Measurements from ENCODE around the gene NFKBIB. TPM values are rescaled to one million over a fixed set of nuclear protein-coding genes. Genes with fewer than 3 reads are reported as not detected.

Gene NFKBIB
- total RNA-seq, 2 experiments from 2014 or later, result 29.3 to 30.1 TPM

DNA sequence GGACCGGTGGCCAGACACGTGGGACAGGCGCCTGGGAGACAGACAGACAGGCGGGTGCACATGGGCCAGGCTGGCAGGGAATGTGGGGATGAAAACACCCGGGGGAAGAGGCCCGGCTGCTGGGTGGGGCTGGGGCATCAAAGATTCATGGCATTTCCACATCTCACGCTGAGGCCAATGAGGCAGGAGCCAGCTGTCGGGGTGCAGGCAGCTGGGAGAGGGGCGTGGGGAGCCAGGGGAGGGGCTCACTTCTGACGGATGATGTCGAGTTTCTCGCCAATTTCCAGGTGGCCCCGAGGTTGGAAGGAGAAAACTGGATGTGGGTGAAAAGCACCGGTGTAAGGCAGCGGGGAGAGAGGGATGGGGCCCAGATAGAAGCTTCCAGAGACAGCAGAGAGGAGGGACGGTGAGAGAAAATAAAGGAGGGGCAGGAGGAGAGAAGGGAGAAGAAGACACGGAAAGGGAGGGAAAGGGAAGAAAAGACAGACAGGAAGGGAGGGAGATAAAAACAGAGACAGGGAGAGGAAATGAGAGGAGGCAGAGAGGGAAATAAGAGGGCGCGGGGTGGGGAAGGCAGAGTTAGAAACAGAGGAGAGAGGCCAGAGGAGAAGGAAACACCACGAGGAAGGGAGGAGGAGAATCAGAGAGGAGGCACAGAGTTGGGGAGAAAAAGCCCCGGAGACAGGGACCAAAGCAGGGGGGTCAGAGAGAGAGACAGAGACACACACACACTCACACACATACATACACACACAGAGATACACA, 20.2 kb downstream of the NFKBIB start:
- no peak overlapping the region for H3K4me3 Mint-ChIP-seq
- H3K27ac ChIP-seq (ENCODE audit: low read depth in 1 of 2, low read length in 2 of 2), result no peak overlapping the region
- TF ChIP-seq, protein P1, sequence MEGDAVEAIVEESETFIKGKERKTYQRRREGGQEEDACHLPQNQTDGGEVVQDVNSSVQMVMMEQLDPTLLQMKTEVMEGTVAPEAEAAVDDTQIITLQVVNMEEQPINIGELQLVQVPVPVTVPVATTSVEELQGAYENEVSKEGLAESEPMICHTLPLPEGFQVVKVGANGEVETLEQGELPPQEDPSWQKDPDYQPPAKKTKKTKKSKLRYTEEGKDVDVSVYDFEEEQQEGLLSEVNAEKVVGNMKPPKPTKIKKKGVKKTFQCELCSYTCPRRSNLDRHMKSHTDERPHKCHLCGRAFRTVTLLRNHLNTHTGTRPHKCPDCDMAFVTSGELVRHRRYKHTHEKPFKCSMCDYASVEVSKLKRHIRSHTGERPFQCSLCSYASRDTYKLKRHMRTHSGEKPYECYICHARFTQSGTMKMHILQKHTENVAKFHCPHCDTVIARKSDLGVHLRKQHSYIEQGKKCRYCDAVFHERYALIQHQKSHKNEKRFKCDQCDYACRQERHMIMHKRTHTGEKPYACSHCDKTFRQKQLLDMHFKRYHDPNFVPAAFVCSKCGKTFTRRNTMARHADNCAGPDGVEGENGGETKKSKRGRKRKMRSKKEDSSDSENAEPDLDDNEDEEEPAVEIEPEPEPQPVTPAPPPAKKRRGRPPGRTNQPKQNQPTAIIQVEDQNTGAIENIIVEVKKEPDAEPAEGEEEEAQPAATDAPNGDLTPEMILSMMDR (IDR thresholded peaks at IDR 0.05), result no peak
- no peaks in the 10 kb centered on the region for H3K9me3 Mint-ChIP-seq
- H3K27me3 Mint-ChIP-seq, result no peaks in the 10 kb centered on the region
- peaks cover 3% of the 10 kb centered on the region for H3K4me1 ChIP-seq (ENCODE audit: insufficient read depth, low read length)
- peaks cover 23% of the 10 kb centered on the region for H3K36me3 ChIP-seq (ENCODE audit: insufficient read depth, low read length)
- ChIA-PET CTCF (no interaction called here), POLR2A (interaction anchor here (1.1 kb wide), 1 partner anchor 20 kb away, joined by 4 read pairs; no protein-coding TSS in a partner anchor)
- DNase-seq, result no peak
- no peak overlapping the region for H3K27ac Mint-ChIP-seq
- H3K36me3 Mint-ChIP-seq (ENCODE audit: low read depth), result peaks cover 23% of the 10 kb centered on the region
- intact Hi-C loops (cut with DNase I, micrococcal nuclease), result no loop called here
- no peak overlapping the region for H3K4me3 ChIP-seq (ENCODE audit: low read length)
- H3K27me3 ChIP-seq (ENCODE audit: control insufficient read depth in 1 of 2, insufficient read depth in 2 of 2, low read length in 2 of 2), result no peaks in the 10 kb centered on the region
- H3K9me3 ChIP-seq (ENCODE audit: control insufficient read depth in 1 of 2, insufficient read depth in 1 of 2, low read length in 2 of 2), result no peaks in the 10 kb centered on the region
- no peak for ATAC-seq (ENCODE audit: poor library complexity)
- H3K4me1 Mint-ChIP-seq (ENCODE audit: low read depth), result no peaks in the 10 kb centered on the region

DNA sequence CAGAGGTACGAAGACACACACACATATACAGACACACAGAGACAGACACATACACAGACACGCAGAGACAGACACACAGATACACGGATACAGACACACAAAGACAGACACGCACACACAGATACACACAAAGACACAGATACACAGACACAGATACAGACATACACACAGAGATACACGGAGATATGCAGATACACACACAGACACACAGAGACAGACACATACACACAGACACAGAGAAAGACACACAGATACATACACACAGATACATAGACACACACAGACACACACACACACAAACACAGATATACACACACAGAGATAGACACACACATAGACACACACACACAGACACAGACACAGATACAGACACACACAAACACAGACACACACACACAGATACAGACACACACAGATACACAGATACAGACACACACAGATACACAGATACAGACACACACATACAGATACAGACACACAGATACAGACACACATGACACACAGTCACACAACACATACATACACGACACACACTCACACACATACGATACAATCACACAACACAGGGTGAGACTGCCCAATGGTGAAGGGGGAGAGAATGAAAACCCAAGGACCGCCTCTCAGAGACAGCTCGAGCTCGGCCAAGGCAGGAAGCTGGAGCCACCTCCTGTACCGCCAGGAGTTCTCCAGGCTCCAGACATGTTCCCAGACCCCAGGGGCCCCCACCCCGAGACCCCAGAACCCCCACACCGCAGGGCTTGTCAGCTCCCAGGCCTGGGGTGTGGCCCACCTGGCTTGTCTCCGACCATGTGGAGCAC, 21.0 kb downstream of the NFKBIB start:
- H3K4me3 ChIP-seq (ENCODE audit: low read length), result no peak overlapping the region
- peaks cover 3% of the 10 kb centered on the region for H3K4me1 ChIP-seq (ENCODE audit: insufficient read depth, low read length)
- no peak overlapping the region for H3K27ac ChIP-seq (ENCODE audit: low read depth in 1 of 2, low read length in 2 of 2)
- H3K27ac Mint-ChIP-seq, result no peak overlapping the region
- no peaks in the 10 kb centered on the region for H3K9me3 ChIP-seq (ENCODE audit: control insufficient read depth in 1 of 2, insufficient read depth in 1 of 2, low read length in 2 of 2)
- no peak for DNase-seq
- H3K36me3 ChIP-seq (ENCODE audit: insufficient read depth, low read length), result peaks cover 19% of the 10 kb centered on the region
- H3K4me3 Mint-ChIP-seq, result no peak overlapping the region
- H3K27me3 Mint-ChIP-seq, result no peaks in the 10 kb centered on the region
- ChIA-PET POLR2A (no interaction called here), CTCF (no interaction called here)
- no peaks in the 10 kb centered on the region for H3K27me3 ChIP-seq (ENCODE audit: control insufficient read depth in 1 of 2, insufficient read depth in 2 of 2, low read length in 2 of 2)
- TF ChIP-seq, protein P1 (IDR thresholded peaks at IDR 0.05), result no peak
- intact Hi-C loops (cut with DNase I, micrococcal nuclease), result no loop called here
- no peaks in the 10 kb centered on the region for H3K4me1 Mint-ChIP-seq (ENCODE audit: low read depth)
- peaks cover 23% of the 10 kb centered on the region for H3K36me3 Mint-ChIP-seq (ENCODE audit: low read depth)
- ATAC-seq (ENCODE audit: poor library complexity), result no peak
- no peaks in the 10 kb centered on the region for H3K9me3 Mint-ChIP-seq

DNA sequence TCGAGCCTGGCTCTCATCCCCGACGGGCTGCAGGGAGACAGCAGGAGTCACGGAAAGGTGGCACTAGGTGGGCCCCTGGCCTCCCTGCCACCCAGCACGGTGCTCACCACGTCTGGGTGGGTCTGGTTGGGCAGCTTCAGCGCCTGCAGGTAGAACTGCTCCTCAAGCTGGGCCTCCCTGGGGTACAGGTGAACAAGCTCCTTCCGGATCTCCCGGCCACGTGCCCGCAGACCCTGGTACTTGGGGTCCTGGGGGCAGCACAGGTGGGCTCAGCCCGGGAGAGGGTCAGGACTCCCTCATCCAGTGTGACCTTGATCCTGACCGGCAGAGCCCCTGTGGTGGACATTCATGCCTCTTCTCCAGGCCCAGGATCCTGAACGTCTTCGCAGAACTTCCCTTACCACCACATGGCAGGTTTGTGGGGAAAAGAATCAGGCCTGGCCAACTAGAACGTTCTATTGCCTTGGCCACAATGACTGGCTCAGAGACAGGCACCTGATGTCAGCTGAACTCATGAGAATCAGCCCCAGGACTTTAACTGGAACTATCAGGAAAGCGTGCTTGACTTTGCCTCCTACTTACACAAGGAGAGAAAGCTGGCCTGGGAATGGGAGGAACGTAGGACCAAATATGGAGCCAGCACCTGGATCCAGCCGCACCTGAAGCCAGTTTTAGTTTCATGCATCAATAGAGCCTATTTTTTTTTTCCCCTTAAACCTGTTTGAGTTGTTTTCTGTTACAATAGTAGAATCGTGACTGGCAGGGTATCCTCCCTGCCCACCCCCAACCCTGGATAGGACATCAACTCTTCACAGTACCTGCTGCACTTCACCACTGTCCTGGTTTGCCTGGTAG, 21.9 kb downstream of the NFKBIB start:
- Mint-ChIP-seq H3K27ac (no peak overlapping the region), H3K9me3 (no peaks in the 10 kb centered on the region), H3K4me3 (no peak overlapping the region), H3K27me3 (no peaks in the 10 kb centered on the region), H3K36me3 (ENCODE audit: low read depth) (peaks cover 27% of the 10 kb centered on the region), H3K4me1 (ENCODE audit: low read depth) (no peaks in the 10 kb centered on the region)
- POLR2A ChIA-PET, result no interaction called here
- Histone ChIP-seq H3K4me1 (ENCODE audit: insufficient read depth, low read length) (peaks cover 3% of the 10 kb centered on the region), H3K27ac (ENCODE audit: low read depth in 1 of 2, low read length in 2 of 2) (no peak overlapping the region), H3K36me3 (ENCODE audit: insufficient read depth, low read length) (peaks cover 19% of the 10 kb centered on the region), H3K27me3 (ENCODE audit: control insufficient read depth in 1 of 2, insufficient read depth in 2 of 2, low read length in 2 of 2) (no peaks in the 10 kb centered on the region), H3K4me3 (ENCODE audit: low read length) (no peak overlapping the region), H3K9me3 (ENCODE audit: control insufficient read depth in 1 of 2, insufficient read depth in 1 of 2, low read length in 2 of 2) (no peaks in the 10 kb centered on the region)
- TF ChIP-seq, protein P1 (IDR thresholded peaks at IDR 0.05), result no peak
- DNase-seq (no peak), ATAC-seq (ENCODE audit: poor library complexity) (no peak)
- CTCF ChIA-PET, result no interaction called here
- intact Hi-C loops (cut with DNase I, micrococcal nuclease), result no loop called here

Data from CD4-positive, alpha-beta T cell (primary cell).